HG03432 (cell line): ENCODE results near the gene BRI3.
"Not testable (repeated sequence)": the region's sequence is repeated elsewhere in the genome, so short reads cannot be mapped to it uniquely, and the experiment has no call there.

Experiments used
- ATAC-seq: cut with Tn5 transposase; IDR thresholded peaks from one replicate; pipeline ENCODE4 v1.9.1; 2021; ENCODE audit warnings: mild to moderate bottlenecking, moderate library complexity; ENCODE audit not compliant: unreplicated experiment

Gene BRI3

DNA sequence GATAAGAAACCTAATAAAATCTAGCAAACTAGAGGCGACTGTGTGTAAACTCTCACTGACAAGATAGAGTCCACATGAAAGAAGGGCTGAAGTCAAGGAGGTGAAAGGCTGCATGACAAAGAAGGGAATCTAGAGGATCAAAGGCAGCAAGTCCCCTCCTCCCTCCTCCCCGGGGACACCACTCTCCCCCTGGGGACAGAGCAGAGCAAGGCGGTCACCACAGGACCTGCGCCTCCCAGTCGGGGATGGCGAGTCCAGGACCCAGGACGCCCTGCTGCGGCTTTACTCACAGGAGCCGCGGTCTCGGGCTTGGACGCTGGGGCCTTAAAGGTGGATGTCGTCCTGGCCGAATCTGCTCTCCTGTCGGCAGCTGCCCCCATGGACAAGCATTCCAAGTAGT lies 22.4 kb downstream of the BRI3 start:
- ATAC-seq, result no peak

DNA sequence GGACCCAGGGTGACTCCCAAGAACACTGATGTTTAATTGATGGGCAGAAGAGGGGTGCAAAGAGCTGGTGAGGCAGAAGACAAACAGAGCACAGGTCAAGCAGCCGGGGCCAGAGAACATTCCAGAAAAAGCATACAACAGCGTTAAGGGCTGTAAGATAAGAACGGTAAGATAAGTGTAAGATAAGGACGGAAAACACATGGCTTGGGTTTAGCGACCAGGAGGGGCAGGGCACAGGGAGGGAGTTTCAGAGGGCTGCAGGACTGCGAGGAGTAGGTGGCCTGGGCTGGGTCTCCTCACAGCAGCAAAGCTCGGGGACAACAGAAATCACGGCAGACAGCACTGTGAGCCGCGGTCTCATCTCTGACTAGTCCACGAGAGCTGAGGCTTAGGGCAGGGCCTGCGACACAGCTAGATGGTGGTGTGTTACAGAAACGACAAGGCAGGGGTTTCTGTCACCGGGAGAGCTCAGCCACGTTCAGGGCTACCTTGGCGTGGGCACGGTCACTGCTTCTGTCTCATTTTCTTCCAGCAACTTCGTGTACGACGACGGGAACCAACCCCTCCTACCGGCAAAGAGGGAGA lies 24.6 kb downstream of the BRI3 start:
- no peak for ATAC-seq

DNA sequence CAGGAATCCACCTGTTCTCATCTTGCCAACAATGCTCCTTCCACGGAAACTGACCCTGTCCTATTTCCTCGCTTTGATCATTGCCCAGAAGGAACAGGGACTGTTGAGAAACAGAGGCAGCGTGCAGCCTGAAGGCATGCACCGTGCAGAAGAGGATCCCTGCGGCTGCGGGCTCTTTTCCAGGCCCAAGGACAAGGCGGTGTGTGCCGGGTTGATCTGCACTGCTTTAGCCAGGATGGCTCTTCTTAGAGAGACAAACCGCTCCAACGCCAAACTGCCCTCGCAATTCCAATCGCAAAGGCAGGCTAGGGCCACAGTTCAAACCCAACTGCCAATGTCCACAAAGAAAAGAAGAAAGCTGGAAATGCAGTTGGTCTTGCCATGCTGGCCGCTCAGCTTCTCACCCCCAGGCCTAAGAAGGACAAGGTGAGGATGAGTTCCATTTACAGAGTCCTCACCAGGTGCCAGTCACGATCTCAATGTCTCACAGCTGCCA lies 26.5 kb downstream of the BRI3 start:
- ATAC-seq, result no peak

DNA sequence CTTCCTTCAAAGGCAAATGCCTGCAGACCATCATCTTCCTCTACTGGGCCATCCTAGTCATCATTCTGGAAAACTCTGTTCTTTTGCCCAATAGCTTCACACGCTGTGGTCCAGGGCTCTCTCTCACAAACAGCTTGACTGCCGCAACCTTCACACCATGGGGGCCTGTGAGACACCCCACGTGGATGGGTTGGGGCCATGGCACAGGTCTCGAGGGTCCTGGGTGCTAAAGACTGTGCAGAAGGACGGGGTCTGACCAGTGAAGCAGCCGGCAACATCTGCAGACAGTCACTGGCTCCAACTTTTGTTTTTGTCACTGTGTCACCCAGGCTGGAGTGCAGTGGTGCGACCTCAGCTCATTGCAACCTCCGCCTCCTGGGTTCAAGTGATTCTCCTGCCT lies 28.1 kb downstream of the BRI3 start:
- no peak for ATAC-seq

DNA sequence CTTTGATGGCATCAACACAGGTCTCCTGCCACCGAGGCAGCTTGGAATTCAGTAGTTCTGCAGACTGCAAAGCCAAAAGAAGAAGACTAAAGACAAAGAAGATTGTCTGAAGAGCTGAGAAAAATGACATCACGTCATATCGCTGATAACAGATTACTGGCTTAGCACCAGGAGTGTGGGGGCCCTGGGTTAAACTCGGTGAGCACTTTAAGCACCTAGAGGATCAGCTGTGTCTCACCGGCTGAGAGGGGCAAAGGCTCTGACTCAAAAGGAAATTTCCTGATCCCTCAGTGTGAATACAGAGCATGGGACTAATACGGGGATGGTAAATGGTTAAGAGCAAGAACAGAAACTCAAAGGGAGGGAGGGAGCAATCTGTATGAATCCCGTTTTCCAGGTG lies 30.7 kb downstream of the BRI3 start:
- ATAC-seq, result no peak

DNA sequence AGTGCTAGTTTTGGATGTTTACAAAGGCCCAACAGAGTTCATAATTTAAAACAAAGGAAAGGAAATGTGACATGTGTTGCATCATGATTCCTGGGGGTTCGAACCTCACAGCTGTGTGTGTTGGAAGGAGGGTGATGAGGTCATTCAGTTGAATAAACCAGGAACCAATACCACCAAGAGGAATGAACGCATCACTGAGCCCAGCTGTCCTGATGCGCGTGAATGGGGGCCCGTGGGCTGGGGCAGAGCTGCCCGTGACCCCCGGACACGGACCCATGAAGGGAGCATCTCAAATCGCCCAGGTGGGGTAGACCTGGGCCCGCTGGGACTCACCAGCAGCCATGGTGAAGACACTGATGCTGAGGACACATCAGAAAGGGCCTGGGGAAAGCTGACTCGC lies 33.0 kb downstream of the BRI3 start:
- ATAC-seq, result peak; percentile 50

DNA sequence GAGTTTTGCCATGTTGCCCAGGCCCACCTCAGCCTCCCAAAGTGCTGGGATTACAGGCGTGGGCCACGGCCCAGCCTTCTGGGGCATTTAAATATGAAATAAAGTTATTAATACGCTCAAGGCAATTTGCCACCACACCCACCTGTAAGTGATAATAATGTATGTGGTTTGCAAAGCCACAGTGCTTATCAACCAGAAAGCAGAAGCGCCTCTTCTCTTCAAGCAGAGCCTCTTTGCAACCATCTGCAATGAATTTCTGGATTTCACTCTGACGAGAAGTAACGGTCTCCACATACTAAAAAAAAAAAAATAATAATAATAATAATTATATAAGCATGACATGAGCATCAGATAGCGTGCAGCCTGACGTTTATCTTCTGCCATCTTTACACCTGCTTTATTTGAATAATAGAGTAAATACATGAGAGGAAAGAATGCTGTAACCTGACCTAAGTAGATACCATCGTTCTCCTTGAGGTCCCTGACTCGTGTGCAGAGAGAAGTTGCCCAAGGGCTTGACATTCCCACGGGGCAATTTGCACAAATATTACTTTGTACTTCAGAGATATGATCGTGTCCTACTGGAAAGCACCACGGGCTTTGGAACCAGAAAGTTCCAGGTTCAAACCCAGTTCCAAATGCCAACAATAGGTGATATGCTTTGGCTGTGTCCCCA lies 34.0 kb downstream of the BRI3 start:
- peak; percentile 70 for ATAC-seq

DNA sequence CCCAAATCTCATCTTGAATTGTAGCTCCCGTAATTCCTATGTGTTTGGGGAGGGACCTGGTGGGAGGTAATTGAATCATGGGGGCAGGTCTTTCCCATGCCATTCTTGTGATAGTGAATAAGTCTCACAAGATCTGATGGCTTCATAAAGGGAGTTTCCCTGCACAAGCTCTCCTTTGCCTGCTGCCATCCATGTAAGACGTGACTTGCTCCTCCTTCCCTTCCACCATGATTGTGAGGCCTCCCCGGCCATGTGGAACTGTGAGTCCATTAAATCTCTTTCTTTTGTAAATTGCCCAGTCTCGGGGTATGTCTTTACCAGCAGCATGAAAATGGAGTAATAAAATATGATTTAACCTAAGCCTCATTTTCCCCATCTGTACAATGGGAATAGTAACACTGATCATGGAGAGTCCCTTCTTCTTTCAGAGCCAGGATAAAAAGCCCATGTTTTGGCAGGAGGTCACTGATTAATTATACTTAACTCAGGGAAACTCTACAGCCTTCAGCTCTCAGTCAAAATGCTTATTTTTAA lies 34.6 kb downstream of the BRI3 start:
- ATAC-seq, result not testable (repeated sequence)

DNA sequence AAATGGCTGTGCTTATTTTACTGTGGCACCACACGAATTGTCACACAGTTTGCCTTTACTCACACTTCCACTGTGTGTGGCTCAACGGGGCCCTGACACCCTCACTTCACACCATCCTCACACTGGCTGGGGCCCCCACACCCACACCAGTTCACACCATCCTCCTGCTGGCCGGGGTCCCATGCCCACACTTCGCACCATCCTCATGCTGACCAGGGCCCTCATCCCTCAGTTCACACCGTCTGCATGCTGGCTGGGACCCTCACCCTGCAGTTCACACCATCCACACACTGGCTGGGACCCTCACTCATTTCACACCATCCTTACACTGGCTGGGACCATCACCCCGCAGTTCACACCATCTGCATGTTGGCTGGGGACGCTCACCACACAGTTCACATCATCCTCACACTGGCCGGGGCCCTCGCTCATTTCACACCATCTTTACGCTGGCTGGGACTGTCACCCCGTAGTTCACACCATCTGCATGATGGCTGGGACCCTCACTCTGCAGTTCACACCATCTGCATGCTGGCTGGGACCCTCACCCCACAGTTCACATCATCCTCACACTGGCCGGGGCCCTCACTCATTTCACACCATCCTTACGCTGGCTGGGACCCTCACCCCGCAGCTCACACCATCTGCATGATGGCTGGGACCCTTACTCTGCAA lies 36.0 kb downstream of the BRI3 start:
- no peak for ATAC-seq

DNA sequence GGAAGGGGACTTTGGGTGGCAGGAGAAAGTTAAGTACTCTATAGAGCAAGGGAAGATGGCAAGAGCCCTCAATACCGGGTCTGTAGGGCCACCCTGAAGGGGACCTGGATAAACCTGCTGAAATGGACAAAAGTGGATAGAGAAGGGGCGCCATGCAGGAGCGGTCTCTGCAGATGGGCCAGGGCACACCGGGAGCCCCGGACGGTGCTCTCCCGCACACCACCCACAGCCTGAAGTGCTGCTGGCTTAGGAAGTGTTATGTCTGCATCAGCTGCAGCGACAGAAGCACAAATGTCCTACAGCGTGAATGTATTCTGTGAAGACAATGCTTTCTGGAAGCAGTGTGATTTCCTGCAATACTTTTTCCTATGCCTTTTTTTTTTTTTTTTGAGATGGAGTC lies 37.7 kb downstream of the BRI3 start:
- ATAC-seq, result no peak

DNA sequence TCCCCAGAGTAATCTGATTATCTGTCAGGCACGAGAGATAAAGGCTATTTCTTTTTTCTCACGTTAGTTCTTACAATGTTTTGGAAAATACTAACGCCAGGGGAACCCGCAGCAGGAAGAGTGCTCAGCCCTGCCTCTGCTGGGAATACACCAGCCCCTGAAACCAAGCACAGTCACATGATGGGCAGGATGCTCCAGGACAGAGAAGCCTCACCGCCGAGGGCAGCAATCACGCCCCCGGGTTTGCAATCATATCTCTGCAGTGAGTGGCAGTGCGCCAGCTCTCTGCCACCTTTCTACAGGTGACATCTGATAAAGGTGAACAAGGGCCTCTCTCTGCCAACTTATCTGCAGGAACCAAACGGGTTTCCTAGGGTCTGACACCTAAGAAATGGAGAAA lies 39.8 kb downstream of the BRI3 start:
- no peak for ATAC-seq

DNA sequence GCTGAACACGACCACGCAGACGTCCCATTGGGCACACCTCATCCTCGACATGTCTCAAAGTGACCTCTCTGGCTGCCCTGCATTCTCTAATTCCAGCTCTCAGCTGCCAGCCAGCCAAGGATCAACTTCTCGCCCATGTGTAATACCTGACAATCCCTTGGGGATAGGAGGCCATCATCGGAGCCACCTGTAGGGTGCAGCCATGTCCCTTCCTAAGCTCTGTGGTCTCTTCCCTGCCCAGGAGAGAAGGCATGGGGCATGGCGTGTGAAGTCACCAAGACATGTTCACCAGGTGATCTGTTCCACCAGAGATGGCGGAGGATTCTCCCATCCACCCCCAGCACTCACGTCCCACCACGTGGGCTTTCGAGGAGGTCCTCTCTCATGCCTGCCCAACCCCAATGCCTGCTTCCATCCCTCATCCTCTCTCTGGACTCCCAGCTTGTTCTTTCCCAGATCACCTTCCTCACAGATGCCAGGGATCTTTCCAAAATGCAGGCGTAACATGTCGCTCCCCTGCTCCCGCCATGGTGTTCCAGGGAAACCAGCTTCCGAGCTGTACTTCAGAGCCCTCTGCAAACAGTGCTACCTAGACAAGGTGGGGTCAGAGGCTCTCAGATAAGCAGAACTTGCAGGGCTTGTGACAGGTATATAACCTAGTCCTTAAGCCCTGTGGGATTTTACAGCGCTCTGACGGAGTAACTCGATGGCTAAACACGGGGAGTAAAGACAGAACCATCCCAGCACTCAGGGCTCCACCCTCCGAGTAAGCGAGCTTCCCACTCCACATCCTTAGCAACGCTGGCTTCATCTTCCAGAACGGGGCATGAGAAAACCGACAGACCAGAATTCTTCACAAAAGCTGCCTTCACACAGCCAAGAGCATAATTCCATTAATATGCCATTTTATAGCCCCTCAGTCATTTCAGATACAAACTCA lies 41.1 kb downstream of the BRI3 start:
- ATAC-seq, result no peak

DNA sequence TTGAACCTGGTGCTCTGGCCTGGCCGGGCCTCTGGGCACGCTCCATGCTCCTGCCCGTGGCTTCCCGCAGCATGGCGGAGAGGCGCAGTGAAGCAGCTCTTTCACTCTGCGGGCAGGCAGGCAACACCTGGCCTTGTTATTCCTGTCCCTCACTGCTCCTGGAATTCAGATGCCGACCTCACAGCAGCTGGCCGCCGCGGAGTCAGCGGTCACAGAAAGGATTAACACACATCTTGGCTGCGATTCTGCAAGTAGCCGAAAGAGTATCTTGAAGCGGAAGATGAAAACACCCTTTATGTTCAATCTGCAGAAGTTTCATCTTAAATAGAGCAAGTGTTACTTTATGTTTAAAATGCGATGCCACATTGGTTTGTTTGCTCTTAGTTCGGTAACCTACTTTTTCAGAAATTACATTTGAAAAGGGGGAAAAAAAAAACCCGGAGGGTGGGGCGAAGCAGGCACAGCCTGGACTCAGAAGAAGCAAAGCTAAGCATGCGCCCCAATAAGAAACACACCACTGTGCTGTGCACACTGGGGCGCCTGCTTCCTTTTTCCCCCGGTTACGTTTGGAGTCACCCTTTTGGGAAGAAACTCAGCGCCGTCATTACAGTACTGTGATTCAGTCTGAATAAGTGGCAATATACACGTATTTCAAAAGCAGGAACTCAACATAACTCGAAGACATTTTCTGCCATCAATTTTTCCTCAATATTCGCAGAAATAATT lies 42.3 kb downstream of the BRI3 start:
- no peak for ATAC-seq

DNA sequence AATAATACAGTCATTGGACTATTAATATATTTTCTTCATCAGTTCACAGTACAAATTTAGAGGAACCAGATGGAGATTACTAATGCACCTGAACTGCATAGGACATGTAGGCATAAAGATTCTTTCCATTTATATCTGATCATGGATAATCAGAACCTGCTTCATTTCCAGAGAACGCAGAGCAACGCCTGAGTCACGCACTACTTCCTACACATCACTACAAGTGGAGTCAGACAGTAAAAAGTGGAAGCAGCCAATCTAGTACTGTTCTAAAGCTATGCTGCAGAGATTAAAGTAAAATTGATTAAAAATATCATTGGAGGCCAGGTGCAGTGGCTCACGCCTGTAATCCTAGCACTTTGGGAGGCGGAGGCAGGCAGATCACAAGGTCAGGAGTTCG lies 43.3 kb downstream of the BRI3 start:
- no peak for ATAC-seq

DNA sequence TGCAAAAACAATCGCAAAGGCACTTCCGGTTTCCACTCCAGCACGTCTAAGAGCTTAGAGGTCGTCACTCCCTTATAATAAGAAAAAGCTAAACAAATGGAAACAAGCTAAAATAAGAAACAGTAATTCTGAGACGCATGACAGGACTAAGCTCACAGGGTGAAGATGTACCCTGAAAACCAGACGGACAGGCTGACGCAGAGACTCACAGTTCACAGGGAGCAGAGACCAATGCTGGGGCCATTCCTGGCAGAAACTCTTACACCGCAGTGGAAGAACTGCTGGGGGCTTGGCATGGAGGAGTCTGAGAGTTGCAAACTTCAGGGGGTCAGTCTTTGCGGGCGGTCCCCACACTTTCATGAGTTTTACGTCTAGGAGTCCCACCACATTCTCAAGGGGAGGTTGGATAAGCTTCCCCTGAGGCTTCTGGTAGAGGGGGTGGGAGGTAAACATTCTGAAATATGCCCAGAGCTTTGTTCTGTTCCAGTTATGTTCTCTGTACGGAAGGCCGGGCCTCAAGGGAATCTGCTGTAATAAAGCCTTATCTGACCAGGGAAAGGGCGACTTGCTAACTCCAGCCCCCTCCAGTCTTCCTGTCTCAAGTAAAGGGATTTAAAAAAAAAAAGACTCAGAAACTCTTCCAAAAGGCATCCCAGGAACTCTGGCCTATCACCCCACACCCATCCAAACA lies 47.8 kb downstream of the BRI3 start:
- no peak for ATAC-seq

DNA sequence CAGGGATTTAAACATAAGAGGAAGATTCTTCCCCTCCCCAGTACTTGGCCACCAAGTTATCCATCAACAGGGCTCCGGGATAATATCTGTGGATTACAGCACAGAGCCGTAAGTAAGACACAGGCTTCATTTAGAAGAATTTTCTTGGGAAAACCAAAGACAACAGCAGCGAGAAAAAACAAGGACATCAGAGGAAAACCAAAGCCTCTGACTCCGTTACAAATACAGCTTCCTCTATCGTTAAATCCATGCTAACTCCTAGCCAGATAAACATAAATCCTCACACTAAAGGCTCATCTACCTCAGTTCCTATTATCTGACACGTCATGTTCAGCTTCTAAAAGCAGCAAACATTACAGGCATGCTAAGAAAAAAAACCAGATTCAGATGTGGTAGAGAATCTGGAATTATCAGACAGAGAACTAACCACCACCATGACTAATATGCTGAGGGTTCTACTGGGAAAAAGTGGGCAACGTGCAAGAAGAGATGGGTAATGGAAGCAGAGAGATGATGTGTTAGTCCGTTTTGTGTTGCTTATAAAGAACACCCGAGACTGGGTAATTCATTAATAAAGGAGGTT lies 48.4 kb downstream of the BRI3 start:
- ATAC-seq, result no peak

DNA sequence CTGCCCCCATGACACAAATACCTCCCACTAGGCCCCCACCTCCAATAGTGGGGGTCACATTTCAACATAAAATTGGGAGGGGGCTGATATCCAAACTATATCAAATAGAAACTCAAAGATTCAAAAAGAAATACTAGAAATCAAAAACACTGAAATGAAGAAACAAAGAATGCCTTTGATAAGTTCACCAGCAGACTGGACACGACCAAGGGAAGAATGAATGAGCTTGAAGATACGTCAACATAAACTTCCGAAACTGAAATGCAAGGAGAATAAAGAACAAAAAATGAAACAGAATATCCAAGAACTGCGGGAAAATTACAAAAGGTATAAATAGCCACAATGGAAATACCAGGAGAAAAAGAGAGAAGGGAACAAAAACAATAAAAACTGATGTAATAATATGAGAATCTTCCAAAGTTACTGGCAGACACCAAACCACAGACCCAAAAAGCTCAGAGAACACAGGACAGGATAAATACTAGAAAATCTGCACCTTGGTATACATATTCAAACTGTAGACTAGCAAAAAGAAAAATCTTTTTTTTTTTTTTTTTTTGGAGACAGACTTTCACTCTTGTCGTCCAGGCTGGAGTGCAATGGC lies 49.5 kb downstream of the BRI3 start:
- ATAC-seq, result no peak

DNA sequence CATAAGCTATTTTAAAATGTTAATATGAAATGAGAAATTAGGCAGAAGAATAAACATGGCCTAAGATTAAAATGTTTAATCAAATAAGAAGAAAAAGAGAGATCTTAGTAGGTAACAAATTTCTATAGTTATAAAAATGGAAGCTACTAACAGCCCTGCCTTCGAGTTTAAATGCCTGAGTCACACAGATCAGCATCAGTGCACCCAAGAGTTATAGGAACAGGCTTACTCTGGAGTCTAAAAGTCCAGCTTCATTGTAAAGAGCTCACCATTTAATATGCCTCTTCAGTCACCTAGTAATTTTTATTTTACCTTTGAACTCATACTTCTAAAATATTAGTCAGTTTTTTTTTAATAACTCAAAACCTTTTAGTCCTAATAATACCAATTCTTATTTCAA lies 52.6 kb downstream of the BRI3 start:
- no peak for ATAC-seq

DNA sequence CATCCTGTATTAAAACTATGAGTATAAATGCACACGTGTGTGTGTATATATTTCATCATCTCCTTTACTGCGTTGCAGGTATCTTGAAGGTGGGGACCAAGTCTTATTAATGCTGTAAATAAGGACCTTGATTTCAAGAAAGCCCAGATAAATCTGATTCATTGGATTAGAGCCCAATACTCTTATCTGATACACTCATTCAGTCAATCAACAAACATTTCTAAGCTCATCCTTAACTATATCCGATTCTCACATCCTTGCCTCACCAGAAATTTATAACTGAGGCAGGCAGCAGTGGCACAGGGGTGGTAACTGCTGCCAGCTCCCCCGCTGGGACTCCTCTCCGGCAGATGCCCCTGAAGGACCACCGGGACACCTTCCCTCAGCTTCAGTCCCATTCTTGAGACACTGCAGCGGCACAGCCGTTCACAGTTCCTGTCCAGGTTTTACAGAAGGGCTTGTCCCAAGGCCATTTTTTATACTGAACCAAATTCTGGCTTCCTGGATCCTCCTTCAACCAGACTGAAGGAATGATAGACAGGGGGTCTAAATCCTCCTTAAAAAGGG lies 54.0 kb downstream of the BRI3 start:
- ATAC-seq, result no peak
